ENCODE results near the gene MIA.

MIA gene

GRCh38 chr19:40739871-40740703 lies 35.2 kb upstream of the MIA start:
- TF ChIP-seq Cebpa-rat (IDR thresholded peaks at IDR 0.05) = no peak
- peaks cover 17% of the 10 kb centered on the region for H3K4me1 ChIP-seq
- no peak overlapping the region for H3K4me3 ChIP-seq
- no peaks in the 10 kb centered on the region for H3K9me3 ChIP-seq
- 0 out of 2 replicates have a peak overlapping the region, but pooled peaks have one; percentile 26 for H3K27ac ChIP-seq
- H3K9ac ChIP-seq = peak overlapping the region; percentile 45; the same call in 1 of the 2 replicates
- H4K20me1 ChIP-seq = no peaks in the 10 kb centered on the region
- H3K36me3 ChIP-seq = peaks cover 55% of the 10 kb centered on the region
- H3K4me2 ChIP-seq = peak overlapping the region; percentile 36
- no peaks in the 10 kb centered on the region for H3K27me3 ChIP-seq

GRCh38 chr19:40740747-40741146 lies 34.6 kb upstream of the MIA start:
- Histone ChIP-seq H3K4me1 (peaks cover 17% of the 10 kb centered on the region), H3K27me3 (no peaks in the 10 kb centered on the region), H3K9me3 (no peaks in the 10 kb centered on the region), H3K4me3 (no peak overlapping the region), H3K27ac (no peak overlapping the region), H4K20me1 (no peaks in the 10 kb centered on the region), H3K36me3 (peaks cover 48% of the 10 kb centered on the region), H3K9ac (no peak overlapping the region), H3K4me2 (no peak overlapping the region)
- no peak for TF ChIP-seq Cebpa-rat (IDR thresholded peaks at IDR 0.05)

GRCh38 chr19:40741527-40742390 lies 33.6 kb upstream of the MIA start:
- no peak for TF ChIP-seq Cebpa-rat (IDR thresholded peaks at IDR 0.05)

GRCh38 chr19:40742477-40742876 lies 32.8 kb upstream of the MIA start:
- H3K36me3 ChIP-seq = peaks cover 31% of the 10 kb centered on the region
- no peak overlapping the region for H3K9ac ChIP-seq
- no peaks in the 10 kb centered on the region for H4K20me1 ChIP-seq
- no peak overlapping the region for H3K4me2 ChIP-seq
- no peak for TF ChIP-seq Cebpa-rat (IDR thresholded peaks at IDR 0.05)
- no peaks in the 10 kb centered on the region for H3K27me3 ChIP-seq
- no peak overlapping the region for H3K27ac ChIP-seq
- peaks cover 17% of the 10 kb centered on the region for H3K4me1 ChIP-seq
- H3K4me3 ChIP-seq = no peak overlapping the region
- H3K9me3 ChIP-seq = no peaks in the 10 kb centered on the region

More at GRCh38 chr19:40741527-40742390, 33.6 kb upstream of the MIA start:
- Histone ChIP-seq H3K4me2 (no peak overlapping the region), H3K4me1 (peaks cover 17% of the 10 kb centered on the region), H3K27me3 (no peaks in the 10 kb centered on the region), H3K9me3 (no peaks in the 10 kb centered on the region), H3K4me3 (no peak overlapping the region), H3K27ac (no peak overlapping the region), H3K9ac (no peak overlapping the region), H3K36me3 (peaks cover 38% of the 10 kb centered on the region), H4K20me1 (no peaks in the 10 kb centered on the region)

- H3K4me1 ChIP-seq = peaks cover 18% of the 10 kb centered on the region
- no peak for TF ChIP-seq Cebpa-rat (IDR thresholded peaks at IDR 0.05)
- no peak overlapping the region for H3K4me3 ChIP-seq
- no peaks in the 10 kb centered on the region for H3K9me3 ChIP-seq
- no peak overlapping the region for H3K27ac ChIP-seq
- H3K27me3 ChIP-seq = no peaks in the 10 kb centered on the region
- no peak overlapping the region for H3K9ac ChIP-seq
- H3K36me3 ChIP-seq = peaks cover 27% of the 10 kb centered on the region; the same call in 1 of the 2 replicates
- H4K20me1 ChIP-seq = no peaks in the 10 kb centered on the region
- H3K4me2 ChIP-seq = no peak overlapping the region
Observed at GRCh38 chr19:40742886-40743285, 32.4 kb upstream of the MIA start.

- H3K27ac ChIP-seq = no peak overlapping the region
- H3K9me3 ChIP-seq = no peaks in the 10 kb centered on the region
- H3K4me2 ChIP-seq = no peak overlapping the region
- TF ChIP-seq Cebpa-rat (IDR thresholded peaks at IDR 0.05) = no peak
- no peaks in the 10 kb centered on the region for H4K20me1 ChIP-seq
- H3K4me3 ChIP-seq = no peak overlapping the region
- H3K36me3 ChIP-seq = peaks cover 21% of the 10 kb centered on the region; the same call in 1 of the 2 replicates
- no peaks in the 10 kb centered on the region for H3K27me3 ChIP-seq
- peaks cover 28% of the 10 kb centered on the region for H3K4me1 ChIP-seq
- no peak overlapping the region for H3K9ac ChIP-seq
Observed at GRCh38 chr19:40743926-40744325, 31.4 kb upstream of the MIA start.

- H3K9me3 ChIP-seq = no peaks in the 10 kb centered on the region
- no peak overlapping the region for H3K4me2 ChIP-seq
- H3K27me3 ChIP-seq = no peaks in the 10 kb centered on the region
- no peaks in the 10 kb centered on the region for H4K20me1 ChIP-seq
- no peak overlapping the region for H3K4me3 ChIP-seq
- 0 out of 2 replicates have a peak overlapping the region, but pooled peaks have one; percentile 6 for H3K27ac ChIP-seq
- no peak for TF ChIP-seq Cebpa-rat (IDR thresholded peaks at IDR 0.05)
- H3K9ac ChIP-seq = no peak overlapping the region
- H3K36me3 ChIP-seq = peaks cover 12% of the 10 kb centered on the region; the same call in 1 of the 2 replicates
- H3K4me1 ChIP-seq = peaks cover 28% of the 10 kb centered on the region
Observed at GRCh38 chr19:40744554-40745401, 30.5 kb upstream of the MIA start.

- TF ChIP-seq Cebpa-rat (IDR thresholded peaks at IDR 0.05) = no peak
Observed at GRCh38 chr19:40745402-40745780, 29.9 kb upstream of the MIA start.

GRCh38 chr19:40747536-40747935 lies 27.8 kb upstream of the MIA start:
- no peak for TF ChIP-seq Cebpa-rat (IDR thresholded peaks at IDR 0.05)
- H3K9me3 ChIP-seq = no peaks in the 10 kb centered on the region
- no peak overlapping the region for H3K27ac ChIP-seq
- peaks cover 13% of the 10 kb centered on the region for H3K36me3 ChIP-seq
- no peaks in the 10 kb centered on the region for H3K27me3 ChIP-seq
- peaks cover 31% of the 10 kb centered on the region for H3K4me1 ChIP-seq
- no peak overlapping the region for H3K4me2 ChIP-seq
- no peak overlapping the region for H3K9ac ChIP-seq
- peaks cover 3% of the 10 kb centered on the region; the same call in 1 of the 2 replicates for H4K20me1 ChIP-seq
- no peak overlapping the region for H3K4me3 ChIP-seq

More at GRCh38 chr19:40745402-40745780, 29.9 kb upstream of the MIA start:
- Histone ChIP-seq H3K4me3 (no peak overlapping the region), H3K4me1 (peaks cover 26% of the 10 kb centered on the region), H3K27me3 (no peaks in the 10 kb centered on the region), H4K20me1 (no peaks in the 10 kb centered on the region), H3K9me3 (no peaks in the 10 kb centered on the region), H3K27ac (0 out of 2 replicates have a peak overlapping the region, but pooled peaks have one; percentile 6), H3K4me2 (no peak overlapping the region), H3K36me3 (peaks cover 10% of the 10 kb centered on the region; the same call in 1 of the 2 replicates), H3K9ac (no peak overlapping the region)

Data from BLaER1 (cell line).